PFSK-1 (cell line): Measurements from ENCODE around the gene MAP2K5.

Experiments
- FOXP2 ChIP-seq: optimal IDR thresholded peaks from 2 replicates; pipeline ENCODE3; 2011; ENCODE audit warnings: borderline replicate concordance, control low read depth, inconsistent platforms; ENCODE audit not compliant: insufficient read depth; ENCODE audit errors: extremely low read length, extremely low read depth
- POLR2AphosphoS5 ChIP-seq: IDR thresholded peaks from 2 replicates; pipeline ENCODE4 v1.6.1; 2012; ENCODE audit warnings: low read depth, mild to moderate bottlenecking, control low read depth, low read length, moderate library complexity
- SIN3A ChIP-seq: IDR thresholded peaks from 2 replicates; pipeline ENCODE4 v1.6.1; 2012; ENCODE audit warnings: mild to moderate bottlenecking, low read length, moderate library complexity, borderline replicate concordance; ENCODE audit not compliant: insufficient read depth
- TAF1 ChIP-seq: IDR thresholded peaks from 2 replicates; pipeline ENCODE4 v1.6.1; 2012; ENCODE audit warnings: low read length, control low read depth, borderline replicate concordance; ENCODE audit not compliant: insufficient read depth
- TF ChIP-seq, protein P1 (sequence below), 2 experiments: IDR thresholded peaks; 2 replicates each; pipeline versions ENCODE4 v1.6.1 to v1.8.0; 2011 to 2012; ENCODE audit warnings: low read depth in 2 of 2, low read length in 2 of 2, control low read depth in 1 of 2, inconsistent platforms in 1 of 2, mild to moderate bottlenecking in 1 of 2, moderate library complexity in 1 of 2; ENCODE audit not compliant: insufficient read depth in 1 of 2

MAP2K5 gene

DNA sequence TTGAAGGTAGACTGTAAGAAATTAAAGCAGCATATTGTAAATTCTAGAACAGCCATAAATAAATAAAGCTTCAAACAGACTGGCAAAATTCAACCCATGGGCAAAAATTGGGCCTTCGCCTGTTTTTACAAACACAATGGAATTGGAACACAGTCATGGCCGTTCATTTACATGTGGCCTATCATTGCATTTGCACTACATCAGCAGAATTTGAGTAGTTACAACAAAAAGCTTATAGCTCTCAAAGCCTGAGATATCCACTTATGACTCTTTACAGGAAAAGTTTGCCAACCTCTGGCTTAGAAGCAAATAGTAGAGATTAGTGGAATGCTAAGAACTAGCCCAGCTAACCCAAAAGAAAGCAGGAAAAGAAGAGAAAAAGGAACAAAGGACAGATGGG is 143.2 kb downstream of the MAP2K5 start:
- TF ChIP-seq FOXP2 (no peak), TAF1 (no peak), POLR2AphosphoS5 (no peak), SIN3A (no peak)
- TF ChIP-seq, protein P1, sequence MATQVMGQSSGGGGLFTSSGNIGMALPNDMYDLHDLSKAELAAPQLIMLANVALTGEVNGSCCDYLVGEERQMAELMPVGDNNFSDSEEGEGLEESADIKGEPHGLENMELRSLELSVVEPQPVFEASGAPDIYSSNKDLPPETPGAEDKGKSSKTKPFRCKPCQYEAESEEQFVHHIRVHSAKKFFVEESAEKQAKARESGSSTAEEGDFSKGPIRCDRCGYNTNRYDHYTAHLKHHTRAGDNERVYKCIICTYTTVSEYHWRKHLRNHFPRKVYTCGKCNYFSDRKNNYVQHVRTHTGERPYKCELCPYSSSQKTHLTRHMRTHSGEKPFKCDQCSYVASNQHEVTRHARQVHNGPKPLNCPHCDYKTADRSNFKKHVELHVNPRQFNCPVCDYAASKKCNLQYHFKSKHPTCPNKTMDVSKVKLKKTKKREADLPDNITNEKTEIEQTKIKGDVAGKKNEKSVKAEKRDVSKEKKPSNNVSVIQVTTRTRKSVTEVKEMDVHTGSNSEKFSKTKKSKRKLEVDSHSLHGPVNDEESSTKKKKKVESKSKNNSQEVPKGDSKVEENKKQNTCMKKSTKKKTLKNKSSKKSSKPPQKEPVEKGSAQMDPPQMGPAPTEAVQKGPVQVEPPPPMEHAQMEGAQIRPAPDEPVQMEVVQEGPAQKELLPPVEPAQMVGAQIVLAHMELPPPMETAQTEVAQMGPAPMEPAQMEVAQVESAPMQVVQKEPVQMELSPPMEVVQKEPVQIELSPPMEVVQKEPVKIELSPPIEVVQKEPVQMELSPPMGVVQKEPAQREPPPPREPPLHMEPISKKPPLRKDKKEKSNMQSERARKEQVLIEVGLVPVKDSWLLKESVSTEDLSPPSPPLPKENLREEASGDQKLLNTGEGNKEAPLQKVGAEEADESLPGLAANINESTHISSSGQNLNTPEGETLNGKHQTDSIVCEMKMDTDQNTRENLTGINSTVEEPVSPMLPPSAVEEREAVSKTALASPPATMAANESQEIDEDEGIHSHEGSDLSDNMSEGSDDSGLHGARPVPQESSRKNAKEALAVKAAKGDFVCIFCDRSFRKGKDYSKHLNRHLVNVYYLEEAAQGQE (IDR thresholded peaks at IDR 0.05; ENCODE audit: insufficient read depth in 1 of 2, low read depth in 2 of 2, low read length in 2 of 2): no peak

DNA sequence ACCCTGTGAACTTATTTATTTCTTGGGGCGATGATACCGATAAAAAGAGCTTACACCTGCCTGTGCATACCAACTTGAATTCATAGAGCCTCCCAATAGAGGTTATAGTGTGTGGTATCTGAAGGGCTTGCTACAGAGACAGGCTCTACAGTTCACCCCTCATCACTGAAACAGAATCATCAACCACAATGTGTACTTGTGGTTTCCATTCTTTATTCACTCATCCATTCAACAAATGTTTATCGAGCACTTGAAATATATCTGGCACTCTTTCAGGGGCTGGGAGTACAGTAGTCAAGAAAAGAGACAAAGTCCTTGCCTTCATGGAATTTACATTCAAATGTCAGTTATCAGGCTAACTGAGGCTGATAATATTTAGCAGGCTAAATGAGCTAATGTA is 148.4 kb downstream of the MAP2K5 start:
- TF ChIP-seq TAF1: no peak
- TF ChIP-seq, protein P1 (IDR thresholded peaks at IDR 0.05; ENCODE audit: insufficient read depth in 1 of 2, low read depth in 2 of 2, low read length in 2 of 2): no peak
- no peak for TF ChIP-seq SIN3A

DNA sequence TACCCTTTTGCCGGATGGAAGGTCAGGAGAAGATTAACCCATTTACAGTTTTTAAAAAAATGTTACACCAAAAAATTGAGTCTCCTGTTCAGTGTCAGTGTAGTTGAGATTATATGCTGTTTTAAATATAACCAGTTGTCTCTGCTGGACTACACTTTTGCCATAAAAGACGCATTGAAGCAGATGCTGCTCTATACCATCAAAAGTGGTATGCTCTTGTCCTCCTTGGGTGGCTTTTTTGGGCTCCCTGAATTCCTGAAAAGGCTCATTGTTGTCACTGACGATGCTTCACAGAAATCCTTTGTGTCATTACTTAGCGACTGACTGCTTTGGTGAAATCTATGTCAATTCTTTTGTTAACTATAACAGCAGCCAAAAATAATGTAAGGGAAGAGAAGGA is 148.9 kb downstream of the MAP2K5 start:
- TF ChIP-seq TAF1 (no peak), FOXP2 (no peak), SIN3A (no peak), POLR2AphosphoS5 (no peak)
- TF ChIP-seq, protein P1 (IDR thresholded peaks at IDR 0.05; ENCODE audit: insufficient read depth in 1 of 2, low read depth in 2 of 2, low read length in 2 of 2): no peak

DNA sequence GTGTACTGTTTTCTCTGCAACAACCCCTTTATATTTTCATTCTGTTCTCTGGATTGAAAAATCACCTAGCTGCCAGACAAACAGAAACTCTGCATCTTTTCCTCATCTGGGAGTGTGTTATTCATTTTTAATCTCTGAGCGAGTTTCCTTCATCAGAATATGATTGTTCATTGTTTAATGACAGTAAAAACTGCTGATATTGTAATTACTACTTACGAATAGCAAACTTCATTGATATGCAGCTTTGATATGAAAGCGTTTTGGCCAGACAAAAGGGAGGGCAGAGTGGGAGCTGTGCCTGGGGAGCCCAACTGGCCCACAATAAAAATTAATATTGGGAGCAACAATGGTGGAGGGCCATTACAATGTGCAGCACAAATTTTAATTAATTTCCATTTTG is 150.1 kb downstream of the MAP2K5 start:
- TF ChIP-seq POLR2AphosphoS5: no peak

DNA sequence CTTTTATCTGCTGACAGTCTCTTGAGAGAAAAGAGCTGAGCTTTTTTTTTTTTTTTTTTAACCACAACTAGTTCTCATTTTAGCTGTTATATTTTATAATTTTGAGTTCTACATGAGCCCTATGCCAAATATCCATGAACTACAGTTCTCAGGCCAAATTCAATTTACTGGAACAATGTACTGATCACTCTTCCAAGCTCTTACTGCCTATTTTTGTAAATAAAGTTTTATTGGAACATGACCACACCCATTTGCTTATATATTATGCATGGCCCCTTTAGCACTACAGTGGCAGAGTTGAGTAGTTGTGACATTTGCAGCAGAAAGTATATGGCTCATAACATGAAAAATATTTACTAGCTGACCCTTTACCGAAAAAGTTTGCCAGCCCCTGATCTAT is 153.6 kb downstream of the MAP2K5 start:
- TF ChIP-seq FOXP2: no peak
- TF ChIP-seq, protein P1 (IDR thresholded peaks at IDR 0.05; ENCODE audit: insufficient read depth in 1 of 2, low read depth in 2 of 2, low read length in 2 of 2): no peak
- TF ChIP-seq TAF1: no peak
- TF ChIP-seq SIN3A: no peak
- no peak for TF ChIP-seq POLR2AphosphoS5

DNA sequence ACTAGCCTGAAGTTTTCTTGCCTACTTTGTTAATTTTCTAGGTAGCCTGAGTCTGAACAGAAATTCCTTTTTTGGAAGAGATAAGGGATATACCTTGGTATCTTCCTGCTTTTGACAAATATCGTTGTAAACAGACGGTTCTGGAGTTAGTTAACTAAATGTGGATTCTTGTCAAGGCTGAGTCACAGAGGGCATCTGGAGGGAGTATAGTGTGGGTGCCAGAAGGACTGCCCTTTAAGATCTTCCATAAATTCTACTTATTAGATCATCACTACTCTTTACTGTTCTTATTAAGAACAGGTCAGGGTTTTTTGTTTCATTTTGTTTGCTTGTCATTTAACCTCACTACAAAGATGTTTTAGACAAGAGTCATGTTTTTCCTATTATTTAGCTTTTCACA is 157.5 kb downstream of the MAP2K5 start:
- TF ChIP-seq FOXP2 (no peak), TAF1 (no peak), POLR2AphosphoS5 (no peak), SIN3A (no peak)
- TF ChIP-seq, protein P1 (IDR thresholded peaks at IDR 0.05; ENCODE audit: insufficient read depth in 1 of 2, low read depth in 2 of 2, low read length in 2 of 2): no peak
